Right renal pelvis (tissue), 4 donors: ENCODE data around the gene SLC5A4. TPM values are rescaled to one million over a fixed set of nuclear protein-coding genes. Genes with fewer than 3 reads are reported as not detected.
"Not testable (repeated sequence)": the region's sequence is repeated elsewhere in the genome, so short reads cannot be mapped to it uniquely, and the experiment has no call there.

Experiments
- DNase-seq, 4 donors: peaks; one replicate each; pipeline ENCODE4 v3.0.0-alpha.2; 2013; ENCODE audit warnings: low read depth in 4 of 4, low spot score in 3 of 4, missing footprints in 1 of 4
- polyA plus RNA-seq, 4 donors: library from polyadenylated mRNA; unstranded; fragments of 120-200 nt; gene quantifications; one replicate each; pipeline ENCODE4 v1.2.1, GENCODE V29; 2013; ENCODE audit not compliant: insufficient read length in 4 of 4

SLC5A4 gene
- 1 to 10 TPM in 2 of 4 donors, under 1 TPM in 2; 0.73 to 2.3 (median 0.98) TPM for polyA plus RNA-seq

DNA sequence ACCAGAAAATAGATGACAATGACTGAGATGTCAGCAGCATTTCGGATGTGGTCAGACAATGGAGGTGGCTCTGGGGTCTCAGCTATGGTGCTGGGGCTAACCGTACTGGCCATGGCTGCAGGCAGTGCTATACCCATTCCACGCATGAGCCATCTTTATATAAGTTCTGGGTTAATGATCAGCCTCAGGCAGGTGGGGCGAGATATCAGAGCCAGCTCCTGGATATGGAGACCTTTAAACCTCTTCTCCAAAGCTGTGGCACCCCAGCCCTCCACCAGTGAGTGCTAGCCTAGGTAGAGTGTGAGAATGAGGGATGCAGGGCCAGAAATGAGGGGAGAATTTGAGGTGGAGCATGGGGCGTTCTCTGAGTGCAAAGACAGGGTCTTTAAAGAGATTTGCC, at the start of gene SLC5A4:
Gene SLC5A4, minus strand, starts transcription at position 131 of the 400 bp plus-strand sequence. Its CDS starts 18 bp downstream, at position 113.
- DNase-seq, result no peak

DNA sequence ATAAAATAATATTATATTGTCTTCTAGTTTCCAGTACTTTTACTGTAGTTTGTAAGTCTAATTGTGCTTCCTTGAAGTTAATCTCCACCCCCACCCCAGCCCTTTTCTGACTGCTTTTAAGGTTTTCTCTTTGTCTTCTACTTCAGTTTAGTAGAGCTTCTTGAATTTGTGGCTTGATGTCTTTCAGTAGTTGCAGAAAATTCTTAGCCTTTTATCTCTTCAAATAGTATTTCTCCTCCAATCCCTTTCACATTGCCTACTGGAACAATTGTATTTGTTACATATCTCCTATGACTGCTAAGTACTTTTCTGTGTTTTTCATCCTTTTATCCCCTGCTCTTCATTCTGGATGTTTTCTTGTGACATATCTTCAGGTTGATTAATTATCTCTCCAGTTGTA, 38.8 kb upstream of the SLC5A4 start:
- not testable (repeated sequence) for DNase-seq

GRCh38 chr22:32286290-32286840, 31.2 kb upstream of the SLC5A4 start:
- DNase-seq, result no peak

DNA sequence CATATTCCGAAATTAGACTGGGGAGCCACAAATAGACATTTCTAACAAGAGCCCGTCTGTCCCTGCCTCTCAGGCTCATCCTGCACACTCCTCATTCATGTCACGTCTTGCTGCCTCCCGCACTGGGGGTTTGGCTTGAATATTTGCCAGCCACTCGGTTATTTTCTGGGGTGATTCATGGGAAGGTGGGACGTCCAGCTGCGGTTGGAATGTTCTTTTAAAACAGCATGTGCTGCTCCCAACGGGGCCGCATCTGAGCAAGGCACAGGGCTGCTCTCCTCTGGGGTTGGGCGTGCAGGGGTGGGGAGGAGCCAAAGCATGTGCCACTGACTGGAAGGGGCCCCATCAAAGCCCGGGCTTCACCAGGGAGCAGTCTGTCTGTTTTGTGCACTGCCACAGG, 25.9 kb upstream of the SLC5A4 start:
- no peak for DNase-seq

- DNase-seq, result not testable (repeated sequence)
These were observed 20.2 kb upstream of the SLC5A4 start for GRCh38 chr22:32275353-32275752.

GRCh38 chr22:32271389-32271788, 16.2 kb upstream of the SLC5A4 start:
- DNase-seq, result no peak

DNA sequence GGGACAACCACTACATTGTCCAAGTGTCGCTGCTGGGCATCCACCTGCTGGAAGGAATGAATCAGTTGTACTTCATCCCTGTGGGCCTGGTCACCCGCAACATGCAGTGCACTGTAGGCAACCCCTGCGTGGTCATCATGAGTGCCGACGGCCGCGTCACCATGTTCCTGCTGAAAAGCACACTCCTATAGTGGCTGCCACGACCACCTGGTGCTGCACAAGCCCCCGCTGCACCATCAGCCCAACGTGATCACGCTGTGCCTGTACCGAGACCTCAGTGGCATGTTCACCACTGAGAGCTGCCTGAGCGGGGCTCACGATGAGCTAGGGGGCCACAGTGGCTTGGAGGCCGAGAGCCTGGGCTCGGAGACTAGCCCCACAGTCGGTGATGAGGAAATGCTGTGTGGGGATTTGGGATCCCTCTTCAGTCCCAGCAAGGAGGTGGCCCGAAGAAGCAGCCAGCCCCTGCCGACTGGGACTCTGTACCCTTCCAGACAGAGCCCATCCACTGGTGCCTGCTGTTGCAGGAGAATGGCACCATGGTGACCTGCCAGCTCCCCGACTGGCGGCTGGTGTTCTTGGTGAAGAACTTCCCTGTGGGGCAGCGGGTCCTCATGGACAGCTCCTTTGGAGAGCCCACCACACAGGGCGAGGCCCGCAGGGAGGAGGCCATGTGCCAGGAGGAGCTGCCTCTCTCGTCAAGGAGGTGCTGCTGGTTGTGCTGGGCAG, 15.7 kb upstream of the SLC5A4 start:
- no peak for DNase-seq

DNA sequence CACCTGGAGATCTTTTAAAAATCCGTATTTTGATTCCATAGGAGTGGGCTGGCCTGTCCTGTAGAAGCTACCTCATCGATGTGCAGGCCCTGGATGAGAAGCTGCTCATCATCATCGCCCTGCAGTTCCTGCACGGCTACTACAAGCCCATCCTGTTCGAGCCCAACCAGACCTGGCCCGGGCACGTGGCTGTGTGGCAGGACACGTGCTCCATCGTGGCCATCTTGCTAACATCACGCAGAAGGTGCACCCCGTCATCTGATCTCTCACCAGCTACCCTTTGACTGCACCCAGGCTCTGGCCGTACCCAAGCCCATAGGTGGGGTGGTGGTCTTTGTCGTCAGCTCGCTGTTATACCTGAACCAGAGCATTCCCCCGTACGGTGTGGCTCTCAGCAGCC, 14.2 kb upstream of the SLC5A4 start:
- DNase-seq, result no peak

DNA sequence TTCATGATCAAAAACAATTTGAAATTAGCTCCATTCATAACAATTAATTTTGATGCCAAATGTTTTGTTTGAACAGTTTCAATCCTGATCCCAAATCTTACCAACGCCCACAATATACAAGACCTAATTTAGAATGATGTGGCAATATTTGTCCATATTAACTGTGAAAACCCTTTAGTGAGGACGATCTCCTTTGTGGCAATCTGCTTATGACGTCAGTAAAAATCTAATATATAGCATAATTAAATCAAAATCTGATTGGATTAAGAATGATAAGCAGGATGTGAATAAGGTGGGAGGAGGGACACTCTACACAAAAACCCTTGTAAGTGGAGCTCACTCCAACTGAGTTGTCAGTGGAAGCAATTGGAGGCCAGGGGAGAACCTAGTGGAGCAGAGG, 11.9 kb upstream of the SLC5A4 start:
- no peak for DNase-seq

GRCh38 chr22:32265882-32266767, 11.0 kb upstream of the SLC5A4 start:
- DNase-seq, result peak; percentile 43 to 66 (median 56)

DNA sequence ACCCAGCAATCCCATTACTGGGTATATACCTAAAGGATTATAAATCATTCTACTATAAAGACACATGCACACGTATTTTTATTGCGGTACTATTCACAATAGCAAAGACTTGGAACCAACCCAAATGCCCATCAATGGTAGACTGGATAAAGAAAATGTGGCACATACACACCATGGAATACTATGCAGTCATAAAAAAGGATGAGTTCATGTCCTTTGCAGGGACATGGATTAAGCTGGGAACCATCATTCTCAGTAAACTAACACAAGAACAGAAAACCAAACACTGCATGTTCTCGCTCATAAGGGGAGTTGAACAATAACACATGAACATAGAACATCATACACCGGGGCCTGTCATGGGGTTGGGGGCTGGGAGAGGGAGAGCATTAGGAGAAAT, 8.5 kb upstream of the SLC5A4 start:
- not testable (repeated sequence) for DNase-seq

- DNase-seq, result no peak
These were observed 6.2 kb upstream of the SLC5A4 start for GRCh38 chr22:32261306-32261705.

DNA sequence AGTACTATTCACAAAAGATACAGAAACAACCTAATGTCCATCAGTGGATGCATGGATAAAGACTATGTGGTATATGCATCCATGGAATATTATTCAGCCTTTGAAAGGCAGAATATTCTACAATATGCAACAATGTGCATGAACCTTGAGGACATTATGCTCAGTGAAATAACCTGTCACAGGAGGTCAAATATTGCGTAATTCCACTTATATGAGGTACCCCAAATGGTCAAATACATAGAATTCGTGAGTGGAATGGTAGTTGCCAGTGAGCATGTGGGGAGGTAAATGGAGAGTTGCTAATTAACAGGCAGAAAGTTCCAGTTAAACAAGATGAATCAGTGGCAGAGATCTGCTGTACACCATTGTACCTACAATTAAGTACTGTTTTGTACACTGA, 3.6 kb upstream of the SLC5A4 start:
- DNase-seq, result no peak

DNA sequence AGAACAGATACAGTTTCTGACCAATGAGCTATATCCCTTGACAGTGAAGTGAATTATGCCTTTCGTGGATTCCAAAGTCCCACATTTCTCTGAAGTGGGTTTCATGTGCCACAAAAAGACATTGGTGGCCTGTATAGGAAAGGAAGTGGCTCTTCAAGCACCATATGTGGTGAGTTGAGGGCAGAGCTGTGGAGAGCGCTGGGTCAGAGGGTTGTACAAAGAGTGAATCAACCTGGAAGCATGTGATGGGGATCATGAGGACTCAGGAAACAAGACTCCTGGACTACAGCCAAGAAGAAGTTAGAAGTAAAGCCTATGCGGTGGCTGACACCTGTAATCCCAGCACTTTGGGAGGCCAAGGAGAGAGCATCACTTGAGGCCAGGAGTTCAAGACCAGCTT, 579 bp upstream of the SLC5A4 start:
- no peak for DNase-seq

DNA sequence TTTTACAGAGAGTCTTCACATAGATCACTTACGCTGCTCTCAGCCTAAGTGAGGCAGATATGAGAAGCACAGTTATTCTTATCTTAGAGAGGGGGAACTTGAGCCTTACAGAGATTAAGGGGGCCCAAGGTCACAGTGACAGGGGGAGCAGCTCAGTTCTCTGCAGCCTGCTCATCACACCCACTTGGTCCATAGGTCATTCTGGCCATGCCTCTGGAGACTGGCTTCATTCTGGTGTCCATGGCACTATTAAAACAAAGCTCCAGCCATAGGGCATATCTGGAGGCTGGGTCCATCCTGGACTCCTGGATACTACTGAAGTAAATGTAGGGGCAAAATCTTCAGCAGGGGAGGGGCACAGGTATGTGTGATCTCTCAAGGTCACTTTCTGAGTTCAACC, 5.9 kb downstream of the SLC5A4 start:
- no peak for DNase-seq

DNA sequence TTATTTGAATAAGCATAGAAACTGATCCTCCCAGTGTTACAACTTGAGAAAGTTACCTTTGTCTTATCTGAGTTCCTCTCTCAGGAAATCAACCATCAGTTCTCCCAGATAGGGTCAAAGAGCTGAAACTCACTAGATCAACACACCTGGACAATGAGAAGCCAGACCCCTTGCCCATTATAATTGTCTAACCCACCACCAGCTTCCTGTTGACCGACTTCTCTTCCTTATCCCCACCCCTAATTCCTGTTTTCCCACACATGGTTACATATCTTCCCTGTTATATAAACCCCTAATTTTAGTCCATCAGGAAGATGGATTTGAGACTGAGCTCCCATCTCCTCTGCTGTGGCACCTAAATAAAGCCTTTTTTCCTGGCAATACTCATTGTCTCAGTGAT, 6.9 kb downstream of the SLC5A4 start:
- DNase-seq, result no peak

DNA sequence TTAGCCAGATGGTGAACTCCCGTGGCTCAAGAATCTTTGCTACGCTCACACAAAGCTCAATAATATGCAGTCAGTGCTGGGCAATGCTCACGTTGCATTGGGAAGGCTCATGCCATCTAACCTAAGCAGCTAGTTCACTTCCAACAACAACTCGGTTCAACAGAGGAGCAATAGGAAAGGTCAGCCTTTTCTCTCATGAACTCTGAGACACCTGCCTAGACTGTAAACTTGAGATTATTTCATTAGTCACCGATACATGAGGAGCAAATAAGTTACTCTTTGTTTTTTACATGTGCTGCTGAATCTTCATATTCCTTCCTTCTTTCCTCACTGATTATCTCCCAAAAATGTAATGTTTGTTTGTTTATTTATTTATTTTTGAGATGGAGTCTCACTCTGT, 9.0 kb downstream of the SLC5A4 start:
- DNase-seq, result no peak

GRCh38 chr22:32245042-32245441, 10.1 kb downstream of the SLC5A4 start:
- no peak for DNase-seq

GRCh38 chr22:32244547-32244946, 10.6 kb downstream of the SLC5A4 start:
- no peak for DNase-seq

GRCh38 chr22:32240461-32240860, 14.7 kb downstream of the SLC5A4 start:
- no peak for DNase-seq

DNA sequence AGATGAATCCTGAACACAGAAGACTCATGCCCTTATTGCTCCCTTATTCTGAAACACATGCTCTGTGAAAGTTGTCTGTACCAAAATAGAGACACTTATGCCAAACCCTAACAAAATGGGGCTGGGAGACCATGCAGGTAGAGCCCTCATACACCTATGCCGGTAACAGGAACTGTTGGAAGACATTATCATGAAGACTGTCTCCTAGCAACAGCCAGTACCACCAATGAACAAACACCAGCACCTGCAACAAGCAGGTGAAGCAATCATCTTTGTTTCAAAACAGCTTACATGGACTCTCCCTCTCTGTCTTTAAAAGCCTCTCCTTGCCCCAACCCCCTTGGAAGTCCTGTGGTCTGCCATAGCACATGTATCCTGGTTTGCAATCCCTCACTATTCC, 17.2 kb downstream of the SLC5A4 start:
- DNase-seq, result no peak
